Activated T-cell treated with anti-CD3 and anti-CD28 coated beads for 4 hours (primary cell): Measurements from ENCODE around the gene MACROD2.

Source experiments
- DNase-seq: peaks from one replicate; pipeline ENCODE4 v3.0.0-alpha.2; 2020

MACROD2 gene

DNA sequence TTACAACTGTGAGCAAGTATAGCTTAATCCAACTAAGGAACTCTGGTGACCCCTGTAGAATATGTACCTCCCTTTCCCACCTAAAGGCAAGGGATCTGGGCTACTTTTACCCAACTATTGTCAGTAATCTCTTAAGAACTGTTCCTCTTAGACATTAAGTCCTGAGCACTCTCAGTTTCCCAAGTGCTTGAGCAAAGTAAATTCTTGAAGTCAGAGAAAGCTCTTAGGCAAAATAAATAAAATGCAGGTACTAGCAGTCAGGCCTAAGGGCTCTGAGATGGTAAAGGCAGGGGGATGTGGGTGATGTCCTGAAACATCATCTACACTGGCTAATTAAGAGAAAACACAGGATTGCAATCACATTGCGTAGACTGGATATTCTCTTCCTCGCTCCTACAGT lies 788.5 kb downstream of the MACROD2 start:
- no peak for DNase-seq

DNA sequence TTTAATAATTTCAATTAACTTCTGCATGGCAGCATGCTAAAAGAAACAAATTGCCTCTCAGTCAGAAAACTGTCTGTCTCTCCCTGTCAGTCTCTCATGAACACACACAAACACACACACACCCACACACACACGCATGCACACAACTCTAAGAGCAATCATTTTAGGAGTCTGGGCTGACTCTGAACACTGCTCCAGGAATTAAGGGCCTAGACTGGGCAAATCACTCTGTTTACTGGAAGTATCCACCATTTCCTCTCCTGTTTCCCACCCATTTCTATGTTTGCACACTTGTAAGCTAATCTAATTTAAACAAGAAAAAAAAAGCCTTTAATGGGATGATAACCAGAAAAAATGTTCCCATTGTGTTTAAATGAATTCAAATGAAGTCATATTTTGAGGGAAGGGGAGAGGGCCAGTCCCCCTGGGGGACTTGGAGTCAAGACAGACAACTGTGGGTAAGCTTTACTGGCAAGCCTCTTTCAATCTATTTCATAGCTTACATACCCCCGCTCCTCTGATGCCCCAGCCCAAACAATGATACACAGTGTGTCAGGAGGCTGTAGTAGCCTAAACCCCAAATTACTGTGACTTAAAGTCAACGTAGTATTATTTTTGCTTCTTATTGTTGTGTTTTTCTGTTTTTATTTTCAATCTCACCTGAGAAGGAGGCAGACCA lies 789.9 kb downstream of the MACROD2 start:
- DNase-seq = no peak

DNA sequence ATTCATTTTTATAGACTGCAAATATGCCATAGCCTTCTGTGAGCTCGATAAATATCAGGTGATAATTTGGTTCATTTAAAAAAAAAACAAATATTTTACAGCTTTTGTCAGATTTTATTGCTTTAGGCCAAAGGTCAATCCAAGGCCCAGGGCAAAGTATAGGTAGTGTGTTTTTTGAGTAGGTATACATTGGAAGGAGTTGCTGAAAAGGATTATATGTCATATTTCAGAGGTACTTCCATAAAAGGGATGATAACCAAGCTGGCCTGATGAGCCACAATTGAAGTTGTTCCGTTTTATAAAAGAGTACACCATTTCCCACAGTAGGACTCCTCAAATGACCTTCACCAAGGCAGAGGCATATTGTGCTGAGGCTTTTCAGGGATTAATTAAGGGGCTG lies 794.9 kb downstream of the MACROD2 start:
- no peak for DNase-seq

- no peak for DNase-seq
Measured at GRCh38 chr20:14790771-14791620, 795.7 kb downstream of the MACROD2 start.

GRCh38 chr20:14792915-14793314 lies 797.6 kb downstream of the MACROD2 start:
- DNase-seq = no peak

DNA sequence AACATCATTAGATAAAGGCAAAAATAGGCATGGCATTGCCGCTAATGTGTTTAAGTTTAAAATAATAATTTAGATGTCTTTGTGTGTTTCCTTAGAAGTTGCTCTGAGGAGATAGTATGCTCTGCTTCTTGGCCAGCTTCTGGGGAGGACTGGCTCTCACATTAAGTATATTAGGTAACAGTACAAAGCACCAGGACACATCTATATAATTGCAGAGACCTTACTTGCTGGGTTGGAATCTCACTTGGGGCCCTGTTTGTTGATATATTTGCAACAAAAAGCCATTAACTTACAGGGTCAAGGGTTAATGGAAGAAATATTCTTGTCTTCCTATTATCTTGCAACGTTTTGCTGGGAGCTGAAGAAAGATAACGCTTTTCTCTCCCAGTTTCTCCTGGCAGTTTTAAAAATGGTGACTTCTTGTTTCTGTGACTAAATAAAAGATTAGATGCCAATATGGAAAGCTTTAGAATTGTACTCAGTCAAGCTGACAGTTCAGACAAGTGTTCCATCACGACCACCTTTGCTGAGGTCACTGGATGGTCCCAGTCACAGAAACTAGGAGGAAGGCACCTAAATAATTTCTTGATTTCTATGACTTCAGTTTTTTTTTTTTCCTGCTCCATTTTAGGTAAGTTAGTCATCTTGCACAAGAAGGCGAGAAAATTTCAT lies 804.4 kb downstream of the MACROD2 start:
- DNase-seq = no peak

DNA sequence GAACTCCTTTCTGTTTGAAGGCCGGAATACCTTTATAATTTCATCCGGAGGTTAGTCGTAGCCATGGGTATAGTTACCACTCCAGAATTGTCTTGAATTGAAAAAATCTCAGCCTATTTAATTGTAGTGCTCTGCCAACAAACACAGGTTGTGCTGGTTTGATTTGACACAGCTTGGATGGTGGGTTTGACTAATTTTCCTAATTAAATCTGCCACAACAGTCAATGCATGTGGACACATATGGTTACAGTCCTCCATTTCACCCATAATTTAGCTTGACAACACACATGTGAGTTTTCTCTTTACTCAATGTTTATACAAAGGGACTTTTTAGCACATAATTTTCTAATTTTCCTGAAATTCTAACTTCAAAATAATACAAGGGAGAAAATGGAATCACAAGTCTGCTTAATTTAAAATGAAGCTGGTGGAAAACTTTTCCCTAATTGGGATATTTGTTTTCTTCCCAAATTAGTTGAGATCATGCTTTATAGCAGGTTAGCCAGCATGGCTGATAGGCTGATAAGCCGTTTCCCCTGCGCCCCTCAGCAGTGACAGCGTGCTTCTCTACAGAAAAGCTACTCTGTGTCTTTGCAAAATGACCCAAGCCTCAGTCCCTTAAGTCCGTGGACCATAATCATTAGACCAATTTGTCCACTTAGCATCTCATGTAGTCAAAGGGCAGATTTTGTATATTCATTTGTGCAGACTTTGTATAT lies 805.5 kb downstream of the MACROD2 start:
- no peak for DNase-seq

DNA sequence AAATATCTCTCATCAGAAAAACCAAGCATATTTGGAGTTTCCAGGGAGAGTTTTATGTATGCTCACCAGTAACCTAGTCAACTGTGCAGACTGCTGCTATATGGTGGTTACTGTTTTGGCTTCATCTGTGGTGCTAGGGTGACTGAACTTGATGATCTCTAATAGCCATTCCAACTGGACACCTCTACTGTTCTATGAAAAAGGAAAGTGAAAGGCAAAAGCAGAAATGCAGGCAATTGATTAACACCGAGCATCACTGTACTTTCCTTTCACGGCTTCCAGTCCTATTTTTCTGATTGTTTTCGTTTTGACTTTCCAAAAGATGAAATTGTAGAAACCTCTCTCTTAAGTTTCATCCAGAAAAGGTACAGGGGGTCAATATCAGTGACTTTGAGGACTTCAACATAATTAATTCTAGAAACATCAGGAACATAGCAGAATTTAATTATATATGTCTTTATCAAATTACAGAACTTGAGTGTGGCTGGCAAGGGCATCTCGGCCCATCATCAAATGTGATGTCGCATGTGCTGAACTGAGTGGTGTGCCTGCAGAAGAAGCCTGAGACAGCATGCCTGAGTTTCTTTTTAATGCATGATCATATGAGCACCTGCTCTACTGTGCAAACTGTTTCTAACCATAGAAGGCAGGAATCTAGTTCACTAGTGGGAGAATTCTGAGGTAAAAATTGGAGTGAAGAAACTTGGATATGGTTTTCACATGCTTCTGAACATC lies 806.4 kb downstream of the MACROD2 start:
- no peak for DNase-seq

- DNase-seq = no peak
Measured at GRCh38 chr20:14807224-14807623, 811.9 kb downstream of the MACROD2 start.

GRCh38 chr20:14815340-14815739 lies 820.0 kb downstream of the MACROD2 start:
- no peak for DNase-seq

DNA sequence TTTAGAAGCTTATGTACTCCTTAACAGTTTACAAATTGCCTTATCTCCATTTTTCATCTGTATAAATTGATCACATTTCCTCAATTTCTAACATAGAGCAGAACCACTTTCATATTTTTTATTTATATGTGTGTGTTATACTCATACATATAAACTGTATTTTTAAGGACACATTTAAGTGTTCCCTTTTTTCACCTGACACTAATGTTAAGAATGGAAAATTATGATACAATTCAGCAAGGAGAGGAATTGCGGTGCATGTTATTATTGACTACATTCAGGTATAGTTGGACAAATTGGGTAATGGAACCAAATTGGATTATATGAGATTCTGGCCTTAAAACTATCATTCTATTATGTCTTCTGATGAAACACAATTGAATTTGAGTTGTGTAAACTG lies 821.2 kb downstream of the MACROD2 start:
- no peak for DNase-seq

DNA sequence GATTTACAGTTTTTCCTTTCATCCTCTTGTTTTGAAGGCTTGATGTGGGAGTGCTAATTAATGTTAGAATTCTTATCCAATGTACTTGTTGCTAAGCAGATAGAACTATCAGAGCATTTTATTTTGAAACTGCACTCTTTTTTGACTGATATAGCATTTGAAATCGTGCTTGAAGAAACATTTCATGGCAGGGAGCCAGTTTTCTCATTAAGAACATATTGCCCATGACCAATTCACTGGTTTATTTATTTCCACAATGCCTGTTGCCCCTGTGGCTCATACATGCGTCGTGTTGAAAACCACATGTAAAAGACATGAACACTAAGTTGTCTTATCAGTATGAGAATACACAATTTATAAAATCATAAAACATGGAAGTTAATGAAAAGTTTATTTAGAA lies 821.8 kb downstream of the MACROD2 start:
- DNase-seq = no peak

GRCh38 chr20:14820771-14821170 lies 825.5 kb downstream of the MACROD2 start:
- DNase-seq = no peak

- DNase-seq = no peak
Measured at GRCh38 chr20:14821251-14821650, 825.9 kb downstream of the MACROD2 start.

DNA sequence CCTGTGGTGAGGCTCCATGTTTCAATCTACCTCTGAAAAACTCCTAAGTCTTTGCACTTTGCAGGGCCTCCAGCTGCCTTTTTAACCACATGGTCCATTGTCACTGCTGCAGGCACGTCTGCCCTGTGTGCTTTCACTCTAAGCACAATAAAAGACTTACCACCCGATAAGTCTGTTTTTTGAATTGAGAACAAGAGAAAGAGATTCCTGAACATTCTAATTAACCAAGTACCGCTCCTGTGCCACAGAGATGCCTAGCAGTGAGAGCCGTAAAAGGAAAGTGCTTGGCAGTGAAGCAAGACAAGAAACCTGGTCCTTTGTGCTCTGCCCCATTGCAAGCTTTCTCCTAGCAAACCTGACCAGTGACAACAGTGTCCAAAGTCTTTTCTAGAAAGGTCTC lies 829.7 kb downstream of the MACROD2 start:
- DNase-seq = no peak

DNA sequence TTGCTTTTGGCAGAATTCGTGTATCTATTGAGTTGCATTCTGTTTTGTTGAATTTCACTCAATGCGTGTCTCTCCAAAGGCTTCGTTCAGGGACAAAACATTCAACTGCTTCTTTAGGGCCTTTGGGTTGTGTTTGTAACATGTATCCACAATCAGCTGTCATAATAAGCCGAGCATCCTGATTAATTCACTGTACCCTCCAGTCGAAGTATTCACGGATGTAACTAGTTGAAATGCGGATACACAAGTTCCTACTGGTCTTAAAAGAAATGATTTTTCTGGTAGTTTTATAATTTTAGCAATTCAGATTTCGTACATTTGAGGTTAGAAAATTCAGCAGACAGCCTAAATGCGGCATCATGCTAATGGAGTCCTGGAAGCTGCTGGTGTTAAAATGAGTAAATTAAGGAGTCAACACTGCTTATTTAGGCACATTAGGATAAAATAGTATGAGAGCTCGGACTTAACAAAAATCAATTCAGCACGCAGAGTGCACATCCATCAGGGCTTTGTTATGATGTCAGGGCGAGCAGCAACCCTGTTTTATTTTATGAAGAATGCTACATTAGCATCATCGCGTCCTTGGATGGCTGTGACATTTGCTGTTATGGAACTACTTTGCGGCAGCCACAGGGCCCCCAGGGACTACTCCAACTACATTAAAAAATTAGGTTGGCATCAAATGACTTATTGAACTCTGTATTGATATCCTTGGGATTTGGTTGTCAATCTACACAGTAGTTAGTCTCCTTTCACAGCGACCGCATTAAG lies 831.4 kb downstream of the MACROD2 start:
- DNase-seq = no peak

GRCh38 chr20:14828459-14828858 lies 833.1 kb downstream of the MACROD2 start:
- no peak for DNase-seq

DNA sequence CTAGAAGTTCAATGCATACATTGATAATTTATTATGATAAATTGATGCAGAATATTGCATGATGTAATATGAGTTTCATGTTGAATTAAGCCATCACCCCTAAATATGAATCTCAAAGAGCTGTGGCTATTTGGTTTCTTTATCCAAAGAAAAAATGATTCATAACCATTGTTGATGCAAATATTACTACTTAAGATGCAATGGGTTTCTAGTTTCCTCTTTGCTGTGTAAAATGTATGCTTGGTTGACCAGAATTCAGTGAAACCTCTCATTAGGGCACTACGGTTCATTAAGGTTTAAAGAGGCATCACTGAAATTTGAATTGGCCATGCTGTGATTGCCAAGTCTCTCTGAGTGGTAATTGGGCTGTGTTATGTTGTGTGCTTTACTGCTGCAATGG lies 834.6 kb downstream of the MACROD2 start:
- DNase-seq = no peak

DNA sequence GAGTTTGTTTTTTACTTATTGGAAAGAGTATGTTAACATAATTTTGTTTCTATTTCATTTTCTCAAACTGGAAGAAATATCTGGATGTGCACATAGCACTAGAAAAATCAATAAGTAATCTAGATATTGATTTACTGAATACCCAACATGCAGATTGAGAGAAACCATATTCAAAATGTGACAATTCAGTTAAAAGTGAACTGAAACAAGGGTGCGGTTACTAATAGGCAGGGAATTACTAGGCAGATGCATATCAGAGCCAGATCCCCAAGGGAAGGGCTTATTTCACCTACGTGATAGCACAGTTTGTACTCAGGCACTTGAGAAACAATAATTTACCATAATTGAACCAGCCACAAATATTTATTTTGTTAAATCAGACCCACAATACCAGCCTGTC lies 835.1 kb downstream of the MACROD2 start:
- no peak for DNase-seq

DNA sequence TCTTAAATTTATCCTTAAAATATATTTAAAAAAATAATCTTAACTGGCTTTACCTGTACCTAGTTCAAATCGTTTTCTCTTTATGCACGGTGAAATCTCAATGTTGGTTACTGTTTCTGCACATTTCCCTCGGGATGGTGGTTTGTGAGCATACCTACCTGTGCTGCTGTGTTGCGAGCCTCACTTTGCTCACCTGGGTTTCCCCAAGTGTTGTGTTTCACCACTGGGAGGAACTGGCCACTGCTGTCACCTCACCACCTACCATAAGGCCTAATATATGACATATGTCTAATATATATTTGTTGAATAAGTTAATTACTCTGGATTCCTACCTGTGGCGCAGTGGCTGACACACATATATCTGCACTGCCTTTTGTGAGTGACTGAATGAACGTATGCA lies 835.6 kb downstream of the MACROD2 start:
- DNase-seq = no peak

DNA sequence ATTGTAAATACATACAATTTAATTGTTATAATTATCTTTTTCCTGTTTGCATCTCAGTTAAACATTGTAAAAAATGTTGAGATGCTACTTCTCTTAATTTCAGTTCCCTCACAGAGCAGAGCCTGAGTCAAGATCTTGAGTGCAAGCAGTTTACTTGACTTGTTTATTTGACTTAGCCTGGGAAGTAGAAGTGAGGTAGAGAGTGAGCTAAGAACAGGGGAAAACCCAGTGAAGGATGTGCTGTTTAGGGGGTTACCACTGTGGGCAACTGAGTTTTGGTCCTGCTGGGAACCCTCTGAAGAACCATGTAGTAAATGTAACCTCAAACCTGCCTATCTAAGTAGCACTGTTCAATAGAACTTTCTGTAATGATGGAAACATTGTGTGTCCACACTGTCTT lies 837.3 kb downstream of the MACROD2 start:
- DNase-seq = no peak
